ENCODE data around the gene NAP1L5.

- TF ChIP-seq ZNF664 (tag by site-specific recombination; IDR thresholded peaks at IDR 0.05) = no peak
- no peak for TF ChIP-seq ZBTB26 (tag by site-specific recombination; optimal IDR thresholded peaks at IDR 0.05)
- TF ChIP-seq ZNF350 (tag by site-specific recombination; IDR thresholded peaks at IDR 0.05) = no peak
- TF ChIP-seq ZNF830 (tag by site-specific recombination; IDR thresholded peaks at IDR 0.05; ENCODE audit: low read depth) = no peak
- TF ChIP-seq ZNF292 (tag by site-specific recombination; IDR thresholded peaks at IDR 0.05; ENCODE audit: borderline replicate concordance, low read depth) = no peak
- TF ChIP-seq CTCF (tag by site-specific recombination; IDR thresholded peaks at IDR 0.05) = no peak
- TF ChIP-seq ATF2 (tag by site-specific recombination; IDR thresholded peaks at IDR 0.05; ENCODE audit: low read depth) = no peak
- TF ChIP-seq ZNF2 (tag by site-specific recombination; IDR thresholded peaks at IDR 0.05) = no peak
- TF ChIP-seq ZSCAN18 (tag by site-specific recombination; IDR thresholded peaks at IDR 0.05) = no peak
- TF ChIP-seq ZNF23 (tag by site-specific recombination; IDR thresholded peaks at IDR 0.05; ENCODE audit: borderline replicate concordance) = no peak
- no peak for TF ChIP-seq KLF9 (tag by site-specific recombination; IDR thresholded peaks at IDR 0.05; ENCODE audit: low read depth)
Observed at GRCh38 chr4:88719381-88719780, 21.8 kb upstream of the NAP1L5 start.
